Putamen (tissue), 1 donor: ENCODE data around the gene GNAS-AS1.

Experiments used
- DNase-seq: peaks from one replicate; pipeline ENCODE4 v3.0.0-alpha.2; 2016; ENCODE audit warnings: low spot score

GNAS-AS1 gene

DNA sequence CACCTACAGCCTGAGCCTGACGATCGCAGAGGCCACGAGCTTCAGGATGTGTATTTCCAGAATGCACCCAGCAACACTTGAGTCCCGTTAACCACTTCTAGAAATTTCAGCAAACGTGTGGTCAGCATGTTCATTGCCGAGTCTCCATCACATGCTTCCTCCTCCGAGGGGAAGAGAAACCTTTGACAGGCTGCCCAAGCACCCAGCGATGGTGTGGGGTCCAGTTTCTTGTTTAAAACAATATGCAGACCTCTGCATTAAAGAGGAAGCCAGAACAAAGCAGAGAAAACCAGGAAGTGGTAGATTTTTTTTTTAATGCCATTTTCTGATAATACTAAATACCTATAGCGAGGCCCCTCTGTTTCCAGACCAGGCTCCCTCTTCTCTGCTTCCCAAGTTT, 71.9 kb downstream of the GNAS-AS1 start:
- no peak for DNase-seq

GRCh38 chr20:58777657-58778056, 73.0 kb downstream of the GNAS-AS1 start:
- DNase-seq = no peak

GRCh38 chr20:58776109-58776508, 74.6 kb downstream of the GNAS-AS1 start:
- DNase-seq = no peak

- DNase-seq = no peak
Observed at GRCh38 chr20:58775371-58775770, 75.3 kb downstream of the GNAS-AS1 start.

- no peak for DNase-seq
Observed at GRCh38 chr20:58774667-58775263, 75.9 kb downstream of the GNAS-AS1 start.

DNA sequence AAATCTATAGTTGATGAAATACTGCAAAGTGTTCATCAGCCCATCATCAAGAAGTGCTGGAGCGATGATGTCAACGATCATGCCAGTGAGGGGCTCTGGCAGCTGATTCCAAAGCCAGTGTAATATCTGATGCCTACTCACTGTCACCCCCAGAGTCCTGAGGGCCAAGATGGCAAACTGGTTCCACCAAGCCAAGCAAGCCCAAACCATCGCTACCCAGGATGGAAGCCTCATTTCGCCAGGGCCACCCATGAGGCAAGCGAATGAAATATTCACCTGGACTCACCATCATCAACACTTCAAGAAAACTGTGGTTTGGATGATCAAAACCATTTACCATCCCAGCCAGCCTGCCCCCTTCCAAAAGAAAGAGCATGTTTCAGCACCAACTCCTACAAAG, 76.5 kb downstream of the GNAS-AS1 start:
- DNase-seq = no peak

- DNase-seq = no peak
Observed at GRCh38 chr20:58772786-58773185, 77.9 kb downstream of the GNAS-AS1 start.
